ENCODE data around the gene MMP17. TPM values are rescaled to one million over a fixed set of nuclear protein-coding genes. Genes with fewer than 3 reads are reported as not detected.

Gene MMP17
- total and polyA plus RNA-seq, 2 donors (not counting 3 experiments of a cell fraction or from before 2014, with no cell fraction given), result 3.6 to 10.8 TPM

GRCh38 chr12:131779027-131779426 lies 49.2 kb upstream of the MMP17 start:
- no peak overlapping the region for H3K27ac ChIP-seq (ENCODE audit: insufficient read depth, low read depth, low read length)
- POLR2A ChIA-PET, result no interaction called here
- H4K20me1 ChIP-seq (replicated peaks; ENCODE audit: control insufficient read depth, extremely low read depth, insufficient read depth, low read length), result no peaks in the 10 kb centered on the region
- no peaks in the 10 kb centered on the region for H3K4me1 ChIP-seq (ENCODE audit: control insufficient read depth, extremely low read depth, insufficient read depth, low read length)
- H3K9me1 ChIP-seq (replicated peaks; ENCODE audit: control insufficient read depth, extremely low read depth, insufficient read depth, low read length), result no peaks in the 10 kb centered on the region
- H3K4me2 ChIP-seq (ENCODE audit: insufficient read depth, low read length), result no peak overlapping the region
- no peak for FAIRE-seq
- intact Hi-C loops (cut with micrococcal nuclease), result no loop called here
- no TSS peak for BruUV-seq (replicated peaks)
- H3K27me3 ChIP-seq (ENCODE audit: control insufficient read depth in 2 of 2, insufficient read depth in 2 of 2, low read length in 2 of 2), result no peaks in the 10 kb centered on the region
- dilution Hi-C loops (cut with MboI; ENCODE audit: extremely low pct_ligation_motif_present, low sequenced_read_pairs), result no loop called here
- H2AFZ ChIP-seq (ENCODE audit: low read depth, low read length), result no peak overlapping the region
- H3K79me2 ChIP-seq (ENCODE audit: control insufficient read depth, insufficient read depth, low read length), result no peaks in the 10 kb centered on the region
- H3K4me3 ChIP-seq (replicated peaks in 1 of 3; ENCODE audit: insufficient read depth in 1 of 3, low read depth in 1 of 3, low read length in 3 of 3), result no peak overlapping the region
- CTCF ChIA-PET, result no interaction called here
- no peaks in the 10 kb centered on the region for H3K9me3 ChIP-seq (replicated peaks; ENCODE audit: control insufficient read depth, insufficient read depth, low read length)
- H3K9ac ChIP-seq (replicated peaks; ENCODE audit: extremely low read depth, insufficient read depth, low read length), result no peak overlapping the region
- H3K36me3 ChIP-seq (ENCODE audit: control insufficient read depth in 2 of 2, extremely low read depth in 1 of 2, insufficient read depth in 2 of 2, low read length in 2 of 2), result peaks cover 4% of the 10 kb centered on the region in 2 experiments
- no peak for DNase-seq (ENCODE audit: low read depth, low spot score)
- TF ChIP-seq POLR2AphosphoS5 (IDR thresholded peaks at IDR 0.05; ENCODE audit: insufficient read depth, low read depth, low read length) (no peak), FOS (IDR thresholded peaks at IDR 0.05; ENCODE audit: borderline replicate concordance, insufficient read depth, low read length) (no peak), MYC (IDR thresholded peaks at IDR 0.05; ENCODE audit: low read depth, low read length) (no peak), EZH2 (IDR thresholded peaks at IDR 0.05; ENCODE audit: borderline replicate concordance, low read depth, low read length, severe bottlenecking) (no peak), GATA2 (IDR thresholded peaks at IDR 0.05; ENCODE audit: insufficient read depth, insufficient read length, low read depth, low read length) (no peak), JUN (IDR thresholded peaks at IDR 0.05; ENCODE audit: borderline replicate concordance, insufficient read depth, insufficient read length, low read depth) (no peak), POLR2A (IDR thresholded peaks at IDR 0.05; ENCODE audit: low read depth, low read length) (no peak), CTCF (IDR thresholded peaks at IDR 0.05; ENCODE audit: extremely low read depth in 1 of 2, insufficient read depth in 1 of 2, low read depth in 1 of 2, low read length in 2 of 2) (no peak), MAX (IDR thresholded peaks at IDR 0.05; ENCODE audit: insufficient read depth, insufficient read length) (no peak)
